MM.1S (cell line): ENCODE measurements around the gene AP1B1.

Experiments used
- DNase-seq: peaks from one replicate; pipeline ENCODE4 v3.0.0-alpha.2; 2015
- H2AFZ ChIP-seq: fragments of 300-600 bp; sonication (generic); 2 replicates; pipeline ENCODE4 v1.6.0; 2016; ENCODE audit warnings: antibody characterized with exemption, low read length
- H3F3A ChIP-seq: fragments of 300-600 bp; sonication (generic); 2 replicates; pipeline ENCODE4 v1.6.1; 2016; ENCODE audit warnings: mild to moderate bottlenecking, antibody characterized with exemption, low read length, moderate library complexity, mixed read lengths; ENCODE audit not compliant: insufficient read depth
- H3K27ac ChIP-seq: fragments of 300-600 bp; sonication (generic); 2 replicates; pipeline ENCODE4 v1.5.1; 2016; ENCODE audit warnings: mild to moderate bottlenecking, low read length
- H3K27me3 ChIP-seq: fragments of 300-600 bp; sonication (generic); replicated peaks from 2 replicates; pipeline ENCODE4 v1.6.0; 2016; ENCODE audit warnings: low read length; ENCODE audit not compliant: insufficient read depth
- H3K36me3 ChIP-seq: fragments of 300-600 bp; sonication (generic); replicated peaks from 2 replicates; pipeline ENCODE4 v1.6.1; 2016; ENCODE audit warnings: mild to moderate bottlenecking, low read length, mixed read lengths; ENCODE audit not compliant: insufficient read depth
- H3K4me1 ChIP-seq: fragments of 300-600 bp; sonication (generic); 2 replicates; pipeline ENCODE4 v1.6.1; 2016; ENCODE audit warnings: low read length, mixed read lengths
- H3K4me2 ChIP-seq: fragments of 300-600 bp; sonication (generic); 2 replicates; pipeline ENCODE4 v1.6.0; 2016; ENCODE audit warnings: low read depth, low read length
- H3K4me3 ChIP-seq: fragments of 300-600 bp; sonication (generic); 2 replicates; pipeline ENCODE4 v1.5.1; 2016; ENCODE audit warnings: low read length, mixed read lengths
- H3K79me2 ChIP-seq: fragments of 300-600 bp; sonication (generic); 2 replicates; pipeline ENCODE4 v1.6.1; 2016; ENCODE audit warnings: mixed run types, low read length, mixed read lengths
- H3K9ac ChIP-seq: fragments of 300-600 bp; sonication (generic); 2 replicates; pipeline ENCODE4 v1.6.1; 2016; ENCODE audit warnings: low read length, mixed read lengths
- H3K9me2 ChIP-seq: fragments of 300-600 bp; sonication (generic); replicated peaks from 2 replicates; pipeline ENCODE4 v1.6.1; 2016; ENCODE audit warnings: mild to moderate bottlenecking, low read length, mixed read lengths; ENCODE audit not compliant: insufficient read depth
- H3K9me3 ChIP-seq: fragments of 300-600 bp; sonication (generic); replicated peaks from 2 replicates; pipeline ENCODE4 v1.6.1; 2016; ENCODE audit warnings: mild to moderate bottlenecking, low read length, mixed read lengths; ENCODE audit not compliant: insufficient read depth
- H4K20me1 ChIP-seq: fragments of 300-600 bp; sonication (generic); 2 replicates; pipeline ENCODE4 v1.6.1; 2016; ENCODE audit warnings: mild to moderate bottlenecking, low read length, moderate library complexity, mixed read lengths; ENCODE audit not compliant: insufficient read depth
- EZH2 ChIP-seq: fragments of 300-600 bp; sonication (generic); optimal IDR thresholded peaks from 2 replicates; pipeline ENCODE3; 2017; ENCODE audit warnings: low read depth, mild to moderate bottlenecking, antibody characterized with exemption, low read length, mixed read lengths
- EZH2phosphoT487 ChIP-seq: fragments of 300-600 bp; sonication (generic); IDR thresholded peaks from 2 replicates; pipeline ENCODE4 v1.6.1; 2018; ENCODE audit warnings: antibody characterized with exemption, low read length
- TF ChIP-seq, protein P1 (sequence below): fragments of 300-600 bp; sonication (generic); IDR thresholded peaks from 2 replicates; pipeline ENCODE4 v1.5.1; 2016; ENCODE audit warnings: antibody characterized with exemption, low read length, mixed read lengths

AP1B1 gene

DNA sequence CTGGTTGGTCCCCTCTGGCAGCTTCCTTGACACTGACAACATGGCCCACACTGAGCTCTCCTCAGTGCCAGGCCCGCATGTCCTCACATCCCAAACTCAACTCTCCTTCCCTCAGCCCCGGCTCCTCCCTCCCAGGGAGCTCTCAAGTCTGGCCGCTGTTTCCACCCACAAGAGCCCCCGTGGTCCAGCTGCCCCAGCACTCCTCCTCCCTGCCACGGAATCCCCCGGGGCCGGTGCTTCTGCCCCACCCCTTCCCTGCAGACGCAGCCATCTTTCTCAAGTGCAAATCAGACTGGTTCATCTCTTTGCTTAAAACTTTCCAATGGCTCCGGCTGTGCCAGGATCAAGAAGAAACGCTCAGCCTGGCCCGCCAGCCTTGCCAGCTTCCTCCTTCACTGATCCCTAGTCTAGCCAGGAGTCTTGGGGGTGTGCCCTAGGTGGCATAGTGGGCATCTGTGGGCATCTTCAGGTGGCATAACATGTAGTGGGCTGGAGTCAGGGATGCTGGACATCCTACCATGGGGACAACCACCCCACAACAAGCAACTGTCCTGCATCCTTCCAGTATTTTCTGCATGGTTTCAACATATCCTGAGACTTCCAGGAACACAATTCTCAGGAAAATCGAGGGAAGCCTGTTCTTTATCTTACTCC, 50.6 kb downstream of the AP1B1 start:
- TF ChIP-seq EZH2 = no peak
- TF ChIP-seq EZH2phosphoT487 = no peak
- TF ChIP-seq, protein P1, sequence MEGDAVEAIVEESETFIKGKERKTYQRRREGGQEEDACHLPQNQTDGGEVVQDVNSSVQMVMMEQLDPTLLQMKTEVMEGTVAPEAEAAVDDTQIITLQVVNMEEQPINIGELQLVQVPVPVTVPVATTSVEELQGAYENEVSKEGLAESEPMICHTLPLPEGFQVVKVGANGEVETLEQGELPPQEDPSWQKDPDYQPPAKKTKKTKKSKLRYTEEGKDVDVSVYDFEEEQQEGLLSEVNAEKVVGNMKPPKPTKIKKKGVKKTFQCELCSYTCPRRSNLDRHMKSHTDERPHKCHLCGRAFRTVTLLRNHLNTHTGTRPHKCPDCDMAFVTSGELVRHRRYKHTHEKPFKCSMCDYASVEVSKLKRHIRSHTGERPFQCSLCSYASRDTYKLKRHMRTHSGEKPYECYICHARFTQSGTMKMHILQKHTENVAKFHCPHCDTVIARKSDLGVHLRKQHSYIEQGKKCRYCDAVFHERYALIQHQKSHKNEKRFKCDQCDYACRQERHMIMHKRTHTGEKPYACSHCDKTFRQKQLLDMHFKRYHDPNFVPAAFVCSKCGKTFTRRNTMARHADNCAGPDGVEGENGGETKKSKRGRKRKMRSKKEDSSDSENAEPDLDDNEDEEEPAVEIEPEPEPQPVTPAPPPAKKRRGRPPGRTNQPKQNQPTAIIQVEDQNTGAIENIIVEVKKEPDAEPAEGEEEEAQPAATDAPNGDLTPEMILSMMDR = no peak
- H3F3A ChIP-seq = no peaks in the 10 kb centered on the region
- no peak overlapping the region for H3K9ac ChIP-seq
- H3K79me2 ChIP-seq = no peaks in the 10 kb centered on the region
- no peak overlapping the region for H3K27ac ChIP-seq
- H3K36me3 ChIP-seq = no peaks in the 10 kb centered on the region
- DNase-seq = no peak
- H2AFZ ChIP-seq = no peak overlapping the region
- H3K27me3 ChIP-seq = no peaks in the 10 kb centered on the region
- no peaks in the 10 kb centered on the region for H3K9me3 ChIP-seq
- no peak overlapping the region for H3K4me2 ChIP-seq
- H3K4me1 ChIP-seq = no peaks in the 10 kb centered on the region
- H3K4me3 ChIP-seq = no peak overlapping the region
- H3K9me2 ChIP-seq = no peaks in the 10 kb centered on the region
- no peaks in the 10 kb centered on the region for H4K20me1 ChIP-seq

- Histone ChIP-seq H3K27me3 (no peaks in the 10 kb centered on the region), H3K9ac (no peak overlapping the region), H3F3A (no peaks in the 10 kb centered on the region), H3K4me1 (no peaks in the 10 kb centered on the region), H3K27ac (no peak overlapping the region), H2AFZ (no peak overlapping the region), H3K4me2 (no peak overlapping the region), H3K4me3 (no peak overlapping the region), H3K9me2 (no peaks in the 10 kb centered on the region), H3K79me2 (no peaks in the 10 kb centered on the region), H3K36me3 (no peaks in the 10 kb centered on the region), H3K9me3 (no peaks in the 10 kb centered on the region), H4K20me1 (no peaks in the 10 kb centered on the region)
- TF ChIP-seq, protein P1 = no peak
- no peak for TF ChIP-seq EZH2
- TF ChIP-seq EZH2phosphoT487 = no peak
- DNase-seq = no peak
Observed at GRCh38 chr22:29336751-29337490, 51.4 kb downstream of the AP1B1 start.

DNA sequence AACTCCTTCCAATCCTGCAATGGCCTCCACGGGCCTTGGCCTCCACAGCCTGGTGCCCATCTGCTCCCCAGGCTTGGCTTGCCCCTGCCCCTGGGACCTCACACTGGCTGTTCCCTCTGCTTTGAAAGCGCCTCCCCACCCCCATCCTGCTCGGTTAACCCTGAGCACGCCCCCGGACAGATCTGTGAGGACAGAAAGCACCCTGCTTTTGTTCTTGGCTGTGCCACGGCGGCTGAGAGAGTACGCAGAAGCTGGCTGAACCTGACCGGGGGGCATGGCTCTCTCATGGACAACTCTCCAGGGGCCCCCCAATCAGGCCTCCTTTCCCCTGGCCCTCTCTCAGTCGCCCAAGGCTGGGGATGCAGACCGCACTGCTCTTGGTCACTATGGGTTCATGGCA, 52.7 kb downstream of the AP1B1 start:
- no peak for TF ChIP-seq EZH2phosphoT487
- TF ChIP-seq, protein P1 = no peak
- TF ChIP-seq EZH2 = no peak
- H3K4me1 ChIP-seq = no peaks in the 10 kb centered on the region
- H2AFZ ChIP-seq = no peak overlapping the region
- H3K9me3 ChIP-seq = no peaks in the 10 kb centered on the region
- no peak overlapping the region for H3K9ac ChIP-seq
- H4K20me1 ChIP-seq = no peaks in the 10 kb centered on the region
- H3K4me2 ChIP-seq = no peak overlapping the region
- H3K36me3 ChIP-seq = no peaks in the 10 kb centered on the region
- H3K27ac ChIP-seq = no peak overlapping the region
- no peak for DNase-seq
- H3K79me2 ChIP-seq = no peaks in the 10 kb centered on the region
- no peaks in the 10 kb centered on the region for H3K27me3 ChIP-seq
- no peaks in the 10 kb centered on the region for H3F3A ChIP-seq
- H3K4me3 ChIP-seq = no peak overlapping the region
- H3K9me2 ChIP-seq = no peaks in the 10 kb centered on the region
